WTC11 (cell line): Measurements from ENCODE around the gene BAMBI. TPM values are rescaled to one million over a fixed set of nuclear protein-coding genes. Genes with fewer than 3 reads are reported as not detected.
A peak's percentile ranks its signal among the peaks of the same experiment; 100 is the strongest.

Experiments
- ATAC-seq: fragments of 200-7000 bp; cut with Tn5 transposase; 2 replicates; pipeline ENCODE4 v1.10.0; 2021; ENCODE audit warnings: mild to moderate bottlenecking, moderate library complexity
- CTCF ChIA-PET: fragments of 300-600 bp; sonication (Branson Sonifier 250); formaldehyde crosslinking; loops from one replicate; lab custom pipeline; 2021; ENCODE audit warnings: antibody characterized with exemption; lab: Charles Lee
- POLR2A ChIA-PET: fragments of 350-600 bp; sonication (Branson Sonifier 250); formaldehyde crosslinking; loops from one replicate; lab custom pipeline; 2021; ENCODE audit warnings: antibody characterized with exemption; lab: Charles Lee
- DNase-seq: peaks from one replicate; pipeline ENCODE4 v3.0.0; 2021; ENCODE audit warnings: low spot score
- H3K27ac Mint-ChIP-seq: 2 replicates; pipeline ENCODE4 v1.8.0; 2021; ENCODE audit warnings: mixed read lengths
- H3K27me3 Mint-ChIP-seq: 2 replicates; pipeline ENCODE4 v1.8.0; 2021; ENCODE audit warnings: low read depth, mild to moderate bottlenecking, moderate library complexity, mixed read lengths
- H3K36me3 Mint-ChIP-seq: 2 replicates; pipeline ENCODE4 v1.8.0; 2021; ENCODE audit warnings: mixed read lengths
- H3K4me1 Mint-ChIP-seq: 2 replicates; pipeline ENCODE4 v1.8.0; 2022; ENCODE audit warnings: mixed read lengths
- H3K4me3 Mint-ChIP-seq: 2 replicates; pipeline ENCODE4 v1.8.0; 2021; ENCODE audit warnings: mild to moderate bottlenecking, moderate library complexity, mixed read lengths
- H3K9me3 Mint-ChIP-seq: 2 replicates; pipeline ENCODE4 v1.8.0; 2021; ENCODE audit warnings: mixed read lengths
- ATF1 ChIP-seq: sonication (generic); formaldehyde crosslinking; IDR thresholded peaks from 2 replicates; pipeline ENCODE4 v1.8.1; 2023; ENCODE audit warnings: mild to moderate bottlenecking, moderate library complexity, missing genetic modification reagents
- EMX1 ChIP-seq: fragments of 250-450 bp; sonication (Bioruptor Pico); IDR thresholded peaks from 2 replicates; pipeline ENCODE4 v1.8.0; 2021; ENCODE audit warnings: mild to moderate bottlenecking
- ETV6 ChIP-seq: sonication (generic); formaldehyde crosslinking; IDR thresholded peaks from 2 replicates; pipeline ENCODE4 v1.8.1; 2022; ENCODE audit warnings: mild to moderate bottlenecking, missing genetic modification reagents
- FOXK1 ChIP-seq: sonication (generic); formaldehyde crosslinking; IDR thresholded peaks from 2 replicates; pipeline ENCODE4 v1.8.0; 2022; ENCODE audit warnings: mild to moderate bottlenecking, moderate library complexity, missing genetic modification reagents
- JAZF1 ChIP-seq: fragments of 250-450 bp; sonication (Bioruptor Pico); IDR thresholded peaks from 2 replicates; pipeline ENCODE4 v1.9.0; 2021; ENCODE audit warnings: moderate library complexity, mild to moderate bottlenecking, inconsistent platforms
- MYBL2 ChIP-seq: sonication (generic); formaldehyde crosslinking; IDR thresholded peaks from 2 replicates; pipeline ENCODE4 v1.8.1; 2023; ENCODE audit warnings: mild to moderate bottlenecking, moderate library complexity, missing genetic modification reagents
- NR3C1 ChIP-seq: sonication (generic); formaldehyde crosslinking; conservative IDR thresholded peaks from 2 replicates; pipeline ENCODE4 v1.8.1; 2023; ENCODE audit warnings: low read depth, mild to moderate bottlenecking, missing genetic modification reagents
- PREB ChIP-seq: sonication (generic); formaldehyde crosslinking; IDR thresholded peaks from 2 replicates; pipeline ENCODE4 v1.8.1; 2022; ENCODE audit warnings: mild to moderate bottlenecking, missing genetic modification reagents, moderate library complexity, borderline replicate concordance
- RORB ChIP-seq: fragments of 250-450 bp; sonication (Bioruptor Pico); IDR thresholded peaks from 2 replicates; pipeline ENCODE4 v1.9.0; 2021; ENCODE audit warnings: mild to moderate bottlenecking
- SP1 ChIP-seq: sonication (generic); formaldehyde crosslinking; conservative IDR thresholded peaks from 2 replicates; pipeline ENCODE4 v1.8.1; 2022; ENCODE audit warnings: missing genetic modification reagents
- TP53 ChIP-seq: sonication (generic); formaldehyde crosslinking; IDR thresholded peaks from 2 replicates; pipeline ENCODE4 v1.8.1; 2023; ENCODE audit warnings: mild to moderate bottlenecking, missing genetic modification reagents
- ZNF121 ChIP-seq: sonication (generic); formaldehyde crosslinking; IDR thresholded peaks from 2 replicates; pipeline ENCODE4 v1.8.0; 2023; ENCODE audit warnings: missing genetic modification reagents
- ZNF138 ChIP-seq: sonication (generic); formaldehyde crosslinking; conservative IDR thresholded peaks from 2 replicates; pipeline ENCODE4 v1.8.1; 2022; ENCODE audit warnings: mild to moderate bottlenecking, moderate library complexity, missing genetic modification reagents
- total RNA-seq: library from RNA; stranded (reverse); gene quantifications from 3 replicates; pipeline ENCODE4 v1.2.3, GENCODE V29; 2021
- TF ChIP-seq, protein P1 (sequence below): sonication (generic); formaldehyde crosslinking; IDR thresholded peaks from 2 replicates; pipeline ENCODE4 v1.8.1; 2022; ENCODE audit warnings: missing genetic modification reagents, borderline replicate concordance
- TF ChIP-seq, protein P2 (sequence below): sonication (generic); formaldehyde crosslinking; conservative IDR thresholded peaks from 2 replicates; pipeline ENCODE4 v1.8.1; 2022; ENCODE audit warnings: mild to moderate bottlenecking, missing genetic modification reagents
- TF ChIP-seq, protein P3 (sequence below): fragments of 250-450 bp; sonication (Bioruptor Pico); conservative IDR thresholded peaks from 2 replicates; pipeline ENCODE4 v1.9.0; 2021; ENCODE audit warnings: mild to moderate bottlenecking

BAMBI gene
- total RNA-seq, 1 experiment from 2014 or later = 29.0 TPM

GRCh38 chr10:28716748-28717147 is 39.4 kb downstream of the BAMBI start (continued):
- TF ChIP-seq FOXK1 (CRISPR knock-in tag) = no peak
- no peak for TF ChIP-seq RORB
- TF ChIP-seq NR3C1 (CRISPR knock-in tag) = no peak

DNA sequence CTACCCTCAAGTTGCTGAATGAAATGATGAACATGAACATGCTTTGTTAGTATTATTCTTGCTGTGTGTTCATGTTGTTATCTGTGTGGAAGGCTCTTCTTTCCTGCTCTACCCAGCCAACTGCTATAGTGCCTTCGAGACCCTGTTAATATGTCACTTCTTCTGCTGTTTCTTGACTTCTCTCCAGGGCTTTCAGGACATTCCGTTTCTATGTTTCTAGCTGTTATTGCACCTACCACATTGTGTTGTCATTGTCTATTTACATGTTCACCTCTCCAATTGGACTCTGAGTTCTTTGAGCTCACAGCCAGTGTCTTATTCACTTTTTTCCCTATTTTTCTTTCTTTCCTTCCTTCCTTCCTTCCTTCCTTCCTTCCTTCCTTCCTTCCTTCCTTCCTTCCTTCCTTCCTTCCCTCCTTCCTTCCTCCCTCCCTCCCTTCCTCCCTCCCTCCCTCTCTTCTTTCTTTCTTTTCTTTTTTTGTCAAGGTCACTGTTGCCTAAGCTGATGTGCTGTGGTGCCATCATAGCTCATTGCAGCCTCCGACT is 40.4 kb downstream of the BAMBI start:
- H3K27ac Mint-ChIP-seq = no peak overlapping the region
- 0 out of 2 replicates have a peak, but pooled peaks cover 2% of the 10 kb centered on the region for H3K36me3 Mint-ChIP-seq
- H3K27me3 Mint-ChIP-seq = peaks cover 18% of the 10 kb centered on the region
- peaks cover 17% of the 10 kb centered on the region for H3K4me1 Mint-ChIP-seq
- no peak for DNase-seq
- H3K9me3 Mint-ChIP-seq = peaks cover 10% of the 10 kb centered on the region
- POLR2A ChIA-PET = interaction anchor here (1.0 kb wide), 1 partner anchor 26 kb away, joined by 5 read pairs; no protein-coding TSS in a partner anchor
- CTCF ChIA-PET = interaction anchor here (0.6 kb wide), 1 partner anchor 518 kb away, joined by 3 read pairs; no protein-coding TSS in a partner anchor
- no peak for ATAC-seq
- TF ChIP-seq, protein P1, sequence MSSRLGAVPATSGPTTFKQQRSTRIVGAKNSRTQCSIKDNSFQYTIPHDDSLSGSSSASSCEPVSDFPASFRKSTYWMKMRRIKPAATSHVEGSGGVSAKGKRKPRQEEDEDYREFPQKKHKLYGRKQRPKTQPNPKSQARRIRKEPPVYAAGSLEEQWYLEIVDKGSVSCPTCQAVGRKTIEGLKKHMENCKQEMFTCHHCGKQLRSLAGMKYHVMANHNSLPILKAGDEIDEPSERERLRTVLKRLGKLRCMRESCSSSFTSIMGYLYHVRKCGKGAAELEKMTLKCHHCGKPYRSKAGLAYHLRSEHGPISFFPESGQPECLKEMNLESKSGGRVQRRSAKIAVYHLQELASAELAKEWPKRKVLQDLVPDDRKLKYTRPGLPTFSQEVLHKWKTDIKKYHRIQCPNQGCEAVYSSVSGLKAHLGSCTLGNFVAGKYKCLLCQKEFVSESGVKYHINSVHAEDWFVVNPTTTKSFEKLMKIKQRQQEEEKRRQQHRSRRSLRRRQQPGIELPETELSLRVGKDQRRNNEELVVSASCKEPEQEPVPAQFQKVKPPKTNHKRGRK (CRISPR knock-in tag) = peak; percentile 75; the same call in 1 of the 2 replicates
- no peak for TF ChIP-seq JAZF1 (CRISPR knock-in tag)
- TF ChIP-seq, all 79 proteins: peak for 1
- no peak overlapping the region for H3K4me3 Mint-ChIP-seq

DNA sequence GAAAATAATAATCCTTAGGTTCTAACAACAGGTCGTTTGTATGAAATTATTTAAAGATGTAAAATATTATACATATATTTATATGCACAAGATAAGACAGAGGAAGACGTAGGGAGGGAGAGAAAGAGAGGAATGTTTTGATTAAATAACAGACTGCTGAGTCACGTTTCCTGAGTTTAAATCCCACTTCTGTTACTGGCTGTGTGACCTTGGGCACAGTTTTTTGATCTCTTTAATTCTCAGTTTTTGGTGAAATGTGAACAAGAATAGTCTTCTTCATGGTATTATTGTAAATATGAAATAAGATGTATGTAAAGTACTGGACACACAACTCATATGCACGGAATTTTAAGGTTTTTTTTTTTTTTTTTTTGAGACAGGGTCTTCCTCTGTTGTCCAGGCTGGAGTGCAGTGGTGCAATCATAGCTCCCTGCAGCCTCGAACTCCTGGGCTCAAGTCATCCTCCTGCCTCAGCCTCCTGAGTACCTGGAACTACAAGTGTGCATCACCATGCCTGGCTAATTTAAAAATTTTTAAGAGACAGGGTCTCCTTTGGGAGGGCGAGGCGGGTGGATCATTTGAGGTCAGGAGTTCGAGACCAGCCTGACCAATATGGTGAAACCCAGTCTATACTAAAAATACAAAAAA is 42.6 kb downstream of the BAMBI start:
- Mint-ChIP-seq H3K4me1 (peaks cover 17% of the 10 kb centered on the region), H3K36me3 (0 out of 2 replicates have a peak, but pooled peaks cover 2% of the 10 kb centered on the region), H3K9me3 (peaks cover 10% of the 10 kb centered on the region), H3K4me3 (no peak overlapping the region), H3K27me3 (peaks cover 28% of the 10 kb centered on the region), H3K27ac (no peak overlapping the region)
- DNase-seq = no peak
- ChIA-PET CTCF (interaction anchor here (0.6 kb wide), 1 partner anchor 260 kb away, joined by 3 read pairs; no protein-coding TSS in a partner anchor), POLR2A (no interaction called here)
- TF ChIP-seq, protein P2, sequence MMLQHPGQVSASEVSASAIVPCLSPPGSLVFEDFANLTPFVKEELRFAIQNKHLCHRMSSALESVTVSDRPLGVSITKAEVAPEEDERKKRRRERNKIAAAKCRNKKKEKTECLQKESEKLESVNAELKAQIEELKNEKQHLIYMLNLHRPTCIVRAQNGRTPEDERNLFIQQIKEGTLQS (CRISPR knock-in tag) = no peak
- TF ChIP-seq SP1 = no peak
- ATAC-seq = no peak

DNA sequence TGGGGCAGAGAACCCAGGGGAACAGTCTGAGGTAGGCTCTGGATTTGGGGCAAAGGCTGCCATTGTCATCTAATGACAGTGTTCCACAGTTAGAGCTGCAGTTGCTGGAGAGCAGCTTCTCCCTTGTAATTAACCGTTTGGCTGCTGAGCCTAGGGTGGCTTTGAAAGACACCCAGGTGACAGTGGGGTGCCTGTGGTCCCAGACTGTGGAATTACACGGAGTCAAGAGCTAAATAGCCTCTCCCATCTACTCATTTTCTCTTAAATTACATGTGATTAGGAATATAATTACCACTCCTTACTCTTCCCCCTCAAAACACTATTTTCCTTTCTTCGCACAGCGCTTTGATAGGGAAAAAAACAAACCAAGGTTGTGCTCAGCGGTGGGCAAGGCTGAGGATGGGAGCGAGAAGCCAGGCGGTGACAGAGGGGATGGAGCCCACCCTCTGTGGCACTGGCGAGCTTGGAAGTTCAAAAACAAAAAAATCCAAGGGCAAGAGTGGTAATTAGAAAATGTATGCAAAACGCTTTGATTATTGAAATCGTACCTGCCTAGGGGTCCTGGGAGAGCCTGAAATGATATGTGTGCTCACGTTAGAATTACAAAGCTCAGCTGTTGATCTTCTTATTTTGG is 44.1 kb downstream of the BAMBI start:
- POLR2A ChIA-PET = no interaction called here
- peaks cover 17% of the 10 kb centered on the region for H3K4me1 Mint-ChIP-seq
- TF ChIP-seq MYBL2 (CRISPR knock-in tag) (no peak), ZNF138 (CRISPR knock-in tag) (no peak), TP53 (no peak), EMX1 (CRISPR knock-in tag) (no peak), ZNF121 (CRISPR knock-in tag) (no peak), PREB (CRISPR knock-in tag) (no peak), ATF1 (CRISPR knock-in tag) (no peak), ETV6 (CRISPR knock-in tag) (no peak)
- TF ChIP-seq, protein P3, sequence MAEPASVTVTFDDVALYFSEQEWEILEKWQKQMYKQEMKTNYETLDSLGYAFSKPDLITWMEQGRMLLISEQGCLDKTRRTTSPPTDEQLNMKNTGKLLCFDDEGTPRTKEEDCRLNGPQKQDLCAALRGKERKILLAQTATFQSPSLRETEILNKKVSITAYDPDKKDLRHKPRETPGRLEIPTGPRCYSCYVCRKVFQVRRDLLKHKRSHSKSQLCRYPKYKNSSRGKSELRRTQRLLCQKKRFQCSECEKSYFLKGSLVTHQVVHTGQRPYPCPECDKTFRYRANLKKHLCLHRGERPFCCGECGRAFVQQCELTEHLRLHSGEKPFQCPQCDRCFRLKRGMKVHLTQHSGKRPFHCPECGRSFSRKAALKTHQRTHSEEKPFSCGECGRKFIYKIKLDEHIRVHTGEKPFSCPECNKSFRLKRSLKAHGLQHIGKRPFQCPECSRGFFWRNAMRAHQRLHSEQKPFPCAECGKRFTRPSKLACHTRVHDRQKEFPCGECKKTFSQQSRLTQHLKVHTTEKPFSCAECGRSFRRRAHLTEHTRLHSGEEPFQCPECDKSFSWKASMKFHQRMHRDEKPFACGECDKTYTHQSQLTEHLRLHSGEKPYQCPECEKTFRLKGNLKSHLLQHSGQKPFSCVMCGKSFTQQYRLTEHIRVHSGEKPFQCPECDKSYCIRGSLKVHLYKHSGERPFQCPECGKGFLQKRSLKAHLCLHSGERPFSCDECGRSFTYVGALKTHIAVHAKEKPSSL (CRISPR knock-in tag) = no peak
- DNase-seq (no peak), ATAC-seq (peak; percentile 21; the same call in 1 of the 2 replicates)
- no peaks in the 10 kb centered on the region for H3K36me3 Mint-ChIP-seq
- peak overlapping the region; percentile 74 for H3K4me3 Mint-ChIP-seq
- H3K27ac Mint-ChIP-seq = no peak overlapping the region
- peaks cover 6% of the 10 kb centered on the region for H3K9me3 Mint-ChIP-seq
- H3K27me3 Mint-ChIP-seq = peaks cover 28% of the 10 kb centered on the region
- CTCF ChIA-PET = interaction anchor here (0.6 to 1.9 kb wide), 9 partner anchors 11 to 270 kb away, joined by 3 to 7 read pairs (median 4); partner anchors contain the start of gene BAMBI
